Endothelial cell of umbilical vein (primary cell): ENCODE measurements around the gene WBP1L. TPM values are rescaled to one million over a fixed set of nuclear protein-coding genes. Genes with fewer than 3 reads are reported as not detected.

ENCODE experiments used
- BruUV-seq: library from RNA; stranded (reverse); fragments of 400-500 nt; replicated peaks from 2 replicates; lab custom pipeline; 2021; lab: Mats Ljungman, UMichigan
- CTCF ChIA-PET: fragments of 300-600, 350-600 bp; sonication (Branson Sonifier 250); formaldehyde crosslinking; loops from one replicate; lab custom pipeline; 2021; ENCODE audit warnings: antibody characterized with exemption, inconsistent platforms; lab: Charles Lee
- POLR2A ChIA-PET: fragments of 300-600, 350-600 bp; sonication (Branson Sonifier 250); formaldehyde crosslinking; loops from one replicate; lab custom pipeline; 2021; ENCODE audit warnings: antibody characterized with exemption, inconsistent platforms; lab: Charles Lee
- DNase-seq: peaks from one replicate; pipeline ENCODE4 v3.0.0-alpha.2; 2011; ENCODE audit warnings: low read depth, low spot score
- FAIRE-seq: peaks from 2 replicates; lab custom pipeline; 2011; peaks lifted over from hg19 to GRCh38; lab: Jason Lieb, UNC
- H2AFZ ChIP-seq: 2 replicates; pipeline ENCODE4 v1.6.0; 2012; ENCODE audit warnings: low read depth, low read length, control low read depth, inconsistent platforms
- H3K27ac ChIP-seq: 2 replicates; pipeline ENCODE4 v1.5.1; 2011; ENCODE audit warnings: low read depth, mild to moderate bottlenecking, control low read depth, low read length, moderate library complexity; ENCODE audit not compliant: insufficient read depth
- H3K27me3 ChIP-seq, 2 experiments: 2 replicates each; pipeline versions ENCODE4 v1.6.0 to v1.6.1; 2011; ENCODE audit warnings: low read length in 2 of 2, mixed read lengths in 1 of 2; ENCODE audit not compliant: control insufficient read depth in 2 of 2, insufficient read depth in 2 of 2
- H3K36me3 ChIP-seq, 2 experiments: 2 replicates in 1 of 2; 3 replicates in 1 of 2; pipeline ENCODE4 v1.5.1; 2011; ENCODE audit warnings: low read length in 2 of 2, mild to moderate bottlenecking in 1 of 2, moderate library complexity in 1 of 2; ENCODE audit not compliant: control insufficient read depth in 2 of 2, insufficient read depth in 2 of 2; ENCODE audit errors: extremely low read depth in 1 of 2
- H3K4me1 ChIP-seq: 3 replicates; pipeline ENCODE4 v1.5.1; 2011; ENCODE audit warnings: mild to moderate bottlenecking, low read length; ENCODE audit not compliant: control insufficient read depth, insufficient read depth; ENCODE audit errors: extremely low read depth
- H3K4me2 ChIP-seq: 2 replicates; pipeline ENCODE4 v1.6.1; 2011; ENCODE audit warnings: low read length, control low read depth, mixed read lengths; ENCODE audit not compliant: insufficient read depth
- H3K4me3 ChIP-seq, 3 experiments: fragments of 200-600 bp in 1 of 3; sonication (generic), shearing (Covaris generic) in 1 of 3; replicated peaks in 1 of 3; 2 replicates each; pipeline ENCODE4 v1.5.1; 2011 to 2016; ENCODE audit warnings: control low read depth in 3 of 3, low read length in 3 of 3, mild to moderate bottlenecking in 2 of 3, inconsistent platforms in 1 of 3, low read depth in 1 of 3, moderate library complexity in 1 of 3; ENCODE audit not compliant: insufficient read depth in 1 of 3
- H3K79me2 ChIP-seq: 2 replicates; pipeline ENCODE4 v1.6.0; 2012; ENCODE audit warnings: low read length, inconsistent platforms; ENCODE audit not compliant: control insufficient read depth, insufficient read depth
- H3K9ac ChIP-seq: replicated peaks from 2 replicates; pipeline ENCODE3; 2011; ENCODE audit warnings: low read length, control low read depth; ENCODE audit not compliant: insufficient read depth; ENCODE audit errors: extremely low read depth
- H3K9me1 ChIP-seq: replicated peaks from 3 replicates; pipeline ENCODE4 v1.6.0; 2011; ENCODE audit warnings: mild to moderate bottlenecking, low read length; ENCODE audit not compliant: control insufficient read depth, insufficient read depth; ENCODE audit errors: extremely low read depth
- H3K9me3 ChIP-seq: replicated peaks from 2 replicates; pipeline ENCODE4 v1.5.1; 2012; ENCODE audit warnings: low read length, inconsistent platforms; ENCODE audit not compliant: control insufficient read depth, insufficient read depth
- H4K20me1 ChIP-seq: replicated peaks from 2 replicates; pipeline ENCODE3; 2011; ENCODE audit warnings: mild to moderate bottlenecking, low read length; ENCODE audit not compliant: control insufficient read depth, insufficient read depth; ENCODE audit errors: extremely low read depth
- EZH2 ChIP-seq: IDR thresholded peaks from 2 replicates; pipeline ENCODE4 v1.6.1; 2012; ENCODE audit warnings: borderline replicate concordance, low read depth, mild to moderate bottlenecking, moderate library complexity, low read length, inconsistent platforms; ENCODE audit not compliant: severe bottlenecking
- FOS ChIP-seq: IDR thresholded peaks from 2 replicates; pipeline ENCODE4 v1.6.1; 2011; ENCODE audit warnings: mild to moderate bottlenecking, low read length, moderate library complexity, borderline replicate concordance; ENCODE audit not compliant: insufficient read depth
- GATA2 ChIP-seq: IDR thresholded peaks from 2 replicates; pipeline ENCODE4 v1.7.0; 2011; ENCODE audit warnings: low read depth, mild to moderate bottlenecking, moderate library complexity, mixed read lengths, low read length; ENCODE audit not compliant: insufficient read length, insufficient read depth
- MAX ChIP-seq: IDR thresholded peaks from 2 replicates; pipeline ENCODE4 v1.6.1; 2011; ENCODE audit not compliant: insufficient read depth, insufficient read length
- POLR2A ChIP-seq: IDR thresholded peaks from 2 replicates; pipeline ENCODE4 v1.6.1; 2012; ENCODE audit warnings: low read depth, mild to moderate bottlenecking, control low read depth, low read length
- dilution Hi-C: fragments of 300-500 bp; cut with MboI; formaldehyde crosslinking; loops from one replicate; pipeline ENCODE4 v1.15.0; 2019; ENCODE audit warnings: low sequenced_read_pairs; ENCODE audit not compliant: extremely low pct_ligation_motif_present
- intact Hi-C: fragments of 100-400 bp; cut with micrococcal nuclease; formaldehyde crosslinking; loops from one replicate; pipeline ENCODE4 v1.10.0; 2022
- polyA plus RNA-seq, 4 experiments: library from polyadenylated mRNA; depleted of rRNA in 3 of 4; stranded (reverse) in 3 of 4; unstranded in 1 of 4; fragments of >200 nt; gene quantifications; 2 replicates each; pipeline versions ENCODE4 v1.2.1 to v1.2.3, GENCODE V29; 2011 to 2012; ENCODE audit warnings: missing spikeins in 1 of 4
- total RNA-seq: library from RNA; stranded (reverse); gene quantifications from 2 replicates; pipeline ENCODE4 v1.2.3, GENCODE V29; 2021
- TF ChIP-seq, protein P1 (sequence below), 2 donors: IDR thresholded peaks; 1 replicate in 1 of 2; 2 replicates in 1 of 2; pipeline ENCODE4 v1.5.1; 2011; ENCODE audit warnings: low read length in 2 of 2, mild to moderate bottlenecking in 2 of 2, moderate library complexity in 2 of 2, control low read depth in 1 of 2, inconsistent platforms in 1 of 2, low read depth in 1 of 2; ENCODE audit not compliant: insufficient read depth in 1 of 2; ENCODE audit errors: extremely low read depth in 1 of 2

Gene WBP1L
- total and polyA plus RNA-seq, 2 donors (not counting 3 experiments of a cell fraction or from before 2014, with no cell fraction given) = 46.0 to 70.3 TPM

DNA sequence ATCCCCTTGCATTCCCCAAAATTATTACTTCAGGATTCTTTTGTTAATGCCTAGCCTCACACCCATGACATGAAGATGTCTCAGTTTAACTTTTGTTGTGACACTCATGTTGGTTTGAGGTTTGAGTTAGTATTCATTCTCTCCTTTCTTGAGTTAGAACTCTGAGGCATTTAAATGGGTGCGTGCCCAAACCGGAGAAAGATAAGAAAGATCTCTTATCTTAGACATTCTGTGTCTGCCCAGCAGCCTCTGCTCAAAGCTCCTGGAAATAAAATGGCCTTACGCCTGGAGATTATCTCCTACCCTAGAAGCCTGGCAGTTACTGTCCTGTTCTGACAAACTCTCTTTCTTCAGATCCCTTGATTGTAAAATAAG, 26.3 kb downstream of the WBP1L start:
- ChIA-PET POLR2A (no interaction called here), CTCF (interaction anchor here (1.1 to 2.1 kb wide), 3 partner anchors 17 to 132 kb away, joined by 4 to 9 read pairs (median 4); no protein-coding TSS in a partner anchor)
- intact Hi-C loops = no loop called here
- H3K9me1 ChIP-seq = no peaks in the 10 kb centered on the region
- H3K27ac ChIP-seq = no peak overlapping the region
- no peak overlapping the region for H3K4me2 ChIP-seq
- no peaks in the 10 kb centered on the region for H3K9me3 ChIP-seq
- H3K79me2 ChIP-seq = peaks cover 8% of the 10 kb centered on the region
- TF ChIP-seq POLR2A (no peak), EZH2 (no peak), FOS (no peak), MAX (no peak), GATA2 (no peak)
- TF ChIP-seq, protein P1, sequence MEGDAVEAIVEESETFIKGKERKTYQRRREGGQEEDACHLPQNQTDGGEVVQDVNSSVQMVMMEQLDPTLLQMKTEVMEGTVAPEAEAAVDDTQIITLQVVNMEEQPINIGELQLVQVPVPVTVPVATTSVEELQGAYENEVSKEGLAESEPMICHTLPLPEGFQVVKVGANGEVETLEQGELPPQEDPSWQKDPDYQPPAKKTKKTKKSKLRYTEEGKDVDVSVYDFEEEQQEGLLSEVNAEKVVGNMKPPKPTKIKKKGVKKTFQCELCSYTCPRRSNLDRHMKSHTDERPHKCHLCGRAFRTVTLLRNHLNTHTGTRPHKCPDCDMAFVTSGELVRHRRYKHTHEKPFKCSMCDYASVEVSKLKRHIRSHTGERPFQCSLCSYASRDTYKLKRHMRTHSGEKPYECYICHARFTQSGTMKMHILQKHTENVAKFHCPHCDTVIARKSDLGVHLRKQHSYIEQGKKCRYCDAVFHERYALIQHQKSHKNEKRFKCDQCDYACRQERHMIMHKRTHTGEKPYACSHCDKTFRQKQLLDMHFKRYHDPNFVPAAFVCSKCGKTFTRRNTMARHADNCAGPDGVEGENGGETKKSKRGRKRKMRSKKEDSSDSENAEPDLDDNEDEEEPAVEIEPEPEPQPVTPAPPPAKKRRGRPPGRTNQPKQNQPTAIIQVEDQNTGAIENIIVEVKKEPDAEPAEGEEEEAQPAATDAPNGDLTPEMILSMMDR (IDR thresholded peaks at IDR 0.05; ENCODE audit: extremely low read depth in 1 of 2, insufficient read depth in 1 of 2, low read depth in 1 of 2, low read length in 2 of 2) = no peak
- no peak overlapping the region for H2AFZ ChIP-seq
- H3K36me3 ChIP-seq = no peaks in the 10 kb centered on the region
- H4K20me1 ChIP-seq = no peaks in the 10 kb centered on the region
- no peaks in the 10 kb centered on the region for H3K27me3 ChIP-seq
- H3K4me1 ChIP-seq = peaks cover 26% of the 10 kb centered on the region
- no peak overlapping the region for H3K9ac ChIP-seq
- no peak for DNase-seq
- dilution Hi-C loops = no loop called here
- no peak overlapping the region for H3K4me3 ChIP-seq
- no peak for FAIRE-seq
- BruUV-seq = no TSS peak
